B cell (primary cell): ENCODE results near the gene IFNG.

ENCODE experiments used
- CTCF ChIP-seq: fragments of 200-600 bp; IDR thresholded peaks from one replicate; pipeline ENCODE4 v1.8.0; 2022; ENCODE audit warnings: antibody characterized with exemption, mild to moderate bottlenecking
- EZH2 ChIP-seq: IDR thresholded peaks from 2 replicates; pipeline ENCODE4 v1.6.1; 2012; ENCODE audit warnings: borderline replicate concordance, low read depth, mild to moderate bottlenecking, moderate library complexity, low read length; ENCODE audit not compliant: insufficient read depth, poor library complexity, severe bottlenecking

- TF ChIP-seq CTCF (no peak), EZH2 (no peak)
Measured at GRCh38 chr12:68122236-68122920, 37.2 kb downstream of the IFNG start.
